NK-92 (cell line): ENCODE data around the gene MST1R.
A peak's percentile ranks its signal among the peaks of the same experiment; 100 is the strongest.
"Not testable (repeated sequence)": the region's sequence is repeated elsewhere in the genome, so short reads cannot be mapped to it uniquely, and the experiment has no call there.

Source experiments
- DNase-seq: peaks from one replicate; lab custom pipeline; 2025; ENCODE audit not compliant: unreplicated experiment; lab: John Stamatoyannopoulos, UW

The MST1R gene

GRCh38 chr3:49903451-49904424, at the start of gene MST1R:
Gene MST1R, minus strand, starts transcription at chr3:49903873. Its CDS starts 264 bp downstream, at chr3:49903609.
- no peak for DNase-seq

GRCh38 chr3:49952924-49953323, 49.3 kb upstream of the MST1R start:
- no peak for DNase-seq

DNA sequence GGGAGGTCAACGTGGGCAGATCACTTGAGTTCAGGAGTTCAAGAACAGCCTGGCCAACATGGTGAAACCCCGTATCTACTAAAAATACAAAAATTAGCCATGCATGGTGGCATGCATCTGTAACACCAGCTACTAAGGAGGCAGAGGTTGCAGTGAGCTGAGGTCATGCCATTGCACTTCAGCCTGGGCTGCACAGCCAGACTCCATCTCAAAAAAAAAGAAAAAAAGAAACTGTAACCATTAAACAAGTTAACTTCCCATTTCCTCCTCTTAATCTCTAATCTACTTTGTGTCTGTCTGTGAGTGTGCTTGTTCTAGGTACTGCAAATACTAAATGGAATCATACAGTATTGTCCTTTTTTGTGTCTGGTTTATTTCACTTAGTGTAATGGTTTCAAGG, 39.0 kb upstream of the MST1R start:
- DNase-seq: no peak

- no peak for DNase-seq
These were observed 37.1 kb upstream of the MST1R start for GRCh38 chr3:49940667-49941249.

DNA sequence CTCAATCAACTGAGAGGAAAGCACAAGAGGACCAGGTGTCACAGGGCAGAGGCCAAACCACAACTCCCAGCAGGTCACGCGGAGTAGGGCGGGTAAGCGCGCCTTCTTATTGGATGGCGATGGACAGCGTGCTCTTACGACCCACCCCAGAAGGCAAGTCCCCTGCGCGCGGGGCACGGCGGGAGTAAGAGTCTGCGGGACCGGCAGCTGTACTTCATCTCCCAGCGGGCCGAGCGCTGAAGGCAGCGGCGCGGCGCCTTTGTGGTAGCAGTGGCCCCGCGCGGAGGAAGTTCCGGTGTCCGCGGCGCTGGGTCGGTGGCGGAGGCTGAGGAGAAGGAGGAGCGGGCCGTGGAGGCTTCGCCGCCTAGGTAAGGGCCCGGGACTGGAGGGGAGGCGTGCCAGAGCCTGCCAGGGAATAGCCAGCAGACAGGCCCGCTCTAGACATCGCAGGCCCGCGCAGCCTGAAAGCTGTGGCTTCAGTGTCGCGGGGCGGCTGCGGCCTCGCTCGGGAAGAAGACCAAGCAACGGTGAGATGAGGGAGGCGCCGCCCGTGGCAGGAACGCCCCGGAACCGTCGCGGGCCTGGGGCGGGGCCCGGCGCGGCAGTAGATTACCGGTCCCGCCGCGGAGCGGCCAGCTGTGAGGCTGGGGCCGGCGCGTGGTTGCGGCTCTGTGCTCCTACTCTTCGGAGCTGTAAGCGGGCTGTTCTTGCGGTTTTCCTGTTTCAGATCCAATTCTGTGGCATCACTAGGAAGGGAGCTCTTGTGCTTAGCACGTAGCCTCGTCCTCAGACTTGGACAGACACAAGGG, 36.4 kb upstream of the MST1R start, which contains the start of gene RBM6:
Gene RBM6 (plus strand): TSS at position 293 of the 809 bp plus-strand sequence. CDS start 22,492 bp downstream, outside the sequence.
- DNase-seq: peak; percentile 53

GRCh38 chr3:49937090-49937489, 33.4 kb upstream of the MST1R start:
- no peak for DNase-seq

GRCh38 chr3:49932281-49932680, 28.6 kb upstream of the MST1R start:
- not testable (repeated sequence) for DNase-seq

DNA sequence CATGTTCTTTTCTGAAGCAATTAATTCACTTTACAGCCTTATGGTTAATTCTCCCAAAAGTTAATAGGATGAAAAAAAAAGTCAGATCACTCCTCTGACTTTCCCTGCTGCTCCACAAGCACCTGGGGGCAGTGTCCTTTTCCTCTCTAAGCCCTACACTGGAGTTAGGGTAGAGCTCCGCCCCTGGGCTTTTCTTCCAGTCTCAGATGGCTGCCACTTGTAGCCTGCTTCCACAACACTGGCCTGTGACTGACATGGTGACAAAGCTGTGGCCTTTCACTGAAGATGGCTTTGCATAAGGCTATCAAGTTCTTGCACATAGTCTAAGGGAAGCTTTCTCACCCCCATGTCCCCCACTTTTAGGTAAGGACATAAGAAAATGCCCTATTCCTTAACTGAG, 27.2 kb upstream of the MST1R start:
- DNase-seq: no peak

DNA sequence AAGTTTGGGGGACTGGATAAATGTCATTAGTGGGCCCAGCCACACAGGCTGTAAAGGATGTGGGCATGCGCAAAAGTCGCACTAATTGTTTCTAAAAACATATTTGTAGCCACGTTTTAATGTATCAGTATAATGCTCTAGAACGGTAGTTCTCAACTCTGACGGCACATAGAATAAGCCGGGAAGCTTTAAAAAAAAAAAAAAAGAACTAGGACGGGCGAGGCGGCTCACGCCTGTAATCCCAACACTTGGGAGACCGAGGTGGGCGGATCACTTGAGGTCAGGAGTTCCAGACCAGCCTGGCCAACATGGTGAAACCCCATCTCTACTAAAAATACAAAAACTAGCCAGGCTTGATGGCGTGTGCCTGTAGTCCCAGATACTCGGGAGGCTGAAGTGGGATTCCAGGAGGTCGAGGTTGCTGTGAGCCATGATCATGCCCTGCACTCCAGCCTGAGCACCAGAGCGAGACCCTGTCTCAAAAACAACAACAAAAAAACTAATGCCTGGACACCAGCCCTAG, 26.6 kb upstream of the MST1R start:
- DNase-seq: no peak

- peak; percentile 11 for DNase-seq
These were observed 25.9 kb upstream of the MST1R start, which contains the start of gene MON1A for GRCh38 chr3:49929291-49930167. Gene MON1A, minus strand, starts transcription at chr3:49929811. Its CDS starts 16,465 bp downstream, at chr3:49913346.

- no peak for DNase-seq
These were observed 24.9 kb upstream of the MST1R start for GRCh38 chr3:49928481-49929017.

- no peak for DNase-seq
These were observed 24.1 kb upstream of the MST1R start for GRCh38 chr3:49927798-49928197.

DNA sequence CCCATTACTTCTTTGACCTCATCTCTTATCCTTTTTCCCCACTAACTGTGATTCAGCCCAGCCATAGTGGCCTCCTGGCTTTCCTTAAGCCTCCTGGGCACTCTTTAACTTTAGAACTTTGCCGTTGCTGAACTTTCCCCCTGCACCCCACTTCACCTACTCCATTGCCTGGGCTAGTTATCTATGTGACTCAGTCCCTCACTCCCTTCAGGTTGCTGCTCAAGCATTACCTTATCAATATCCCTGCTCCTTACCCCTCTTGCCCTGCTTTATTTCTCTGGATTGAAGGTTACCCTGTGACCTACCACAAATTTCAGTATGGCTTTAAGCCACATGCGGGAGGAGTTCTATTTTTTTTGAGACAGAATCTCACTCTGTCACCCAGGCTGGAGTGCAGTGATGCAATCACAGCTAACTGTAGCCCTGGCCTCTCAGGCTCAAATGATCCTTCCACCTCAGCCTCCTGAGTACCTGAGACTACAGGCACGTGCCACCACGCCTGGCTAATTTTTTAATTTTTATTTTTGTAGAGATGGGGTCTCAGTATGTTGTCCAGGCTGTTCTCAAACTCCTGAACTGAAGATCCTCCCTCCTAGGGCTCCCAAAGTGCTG, 22.6 kb upstream of the MST1R start:
- DNase-seq: no peak

DNA sequence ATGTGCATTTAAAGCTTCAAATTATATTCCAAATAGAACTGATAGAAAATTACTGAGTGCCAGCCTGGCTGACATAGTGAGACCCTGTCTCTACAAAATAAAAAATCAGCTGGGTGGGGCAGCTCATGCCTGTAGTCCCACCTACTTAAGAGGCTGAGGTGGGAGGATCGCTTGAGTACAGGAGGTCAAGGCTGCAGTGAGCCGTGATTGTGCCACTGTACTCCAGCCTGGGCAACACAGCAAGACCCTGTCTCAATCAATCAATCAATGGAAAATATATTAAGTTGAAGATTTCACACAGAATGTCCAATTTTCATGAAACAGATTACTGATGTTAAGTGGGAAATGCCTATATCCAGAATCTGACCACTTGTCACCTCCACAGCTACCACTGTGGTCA, 21.8 kb upstream of the MST1R start:
- no peak for DNase-seq

DNA sequence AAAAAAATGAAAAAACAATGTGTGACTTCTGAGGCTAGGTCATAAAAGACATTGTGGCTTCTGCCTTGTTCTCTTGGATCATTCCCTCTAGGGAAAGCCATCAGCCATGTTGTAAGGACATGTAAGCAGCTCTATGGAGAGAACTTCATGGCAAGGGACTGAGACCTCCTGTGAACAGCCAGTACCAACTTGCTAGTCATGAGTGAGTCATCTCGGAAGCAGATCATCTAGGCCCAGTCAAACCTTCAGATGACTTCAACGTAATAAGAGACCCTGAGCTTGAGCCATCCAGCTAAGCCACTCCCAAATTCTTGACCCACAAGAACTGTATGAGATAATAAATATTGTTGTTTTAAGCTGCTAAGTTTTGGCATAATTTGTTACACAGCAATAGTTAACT, 21.0 kb upstream of the MST1R start:
- DNase-seq: no peak

GRCh38 chr3:49917806-49918590, 14.3 kb upstream of the MST1R start:
- DNase-seq: not testable (repeated sequence)

- DNase-seq: no peak
These were observed 13.0 kb upstream of the MST1R start for GRCh38 chr3:49916686-49917085.

DNA sequence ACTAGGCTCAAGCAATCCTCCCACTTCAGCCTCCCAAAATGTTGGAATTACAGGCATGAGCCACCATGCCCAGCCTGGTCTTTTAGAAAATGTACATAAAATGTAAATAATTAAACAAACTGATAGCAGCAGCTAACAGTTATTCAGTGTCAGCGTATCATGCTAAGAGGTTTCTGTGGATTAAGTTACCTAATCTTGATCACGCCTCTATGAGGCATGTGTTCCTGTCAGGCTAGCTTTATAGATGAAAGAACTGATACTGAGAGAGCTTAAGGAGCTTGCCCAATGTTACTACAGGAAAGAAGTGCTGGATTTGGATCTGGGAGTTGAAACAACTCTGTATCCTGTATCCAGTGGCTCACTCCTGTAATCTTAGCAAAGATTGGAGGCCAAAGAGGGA, 11.2 kb upstream of the MST1R start:
- no peak for DNase-seq

- no peak for DNase-seq
These were observed 9.2 kb upstream of the MST1R start for GRCh38 chr3:49912881-49913281.
